ENCODE data around the gene KCND3. TPM values are rescaled to one million over a fixed set of nuclear protein-coding genes. Genes with fewer than 3 reads are reported as not detected.

Gene KCND3
- total and polyA plus RNA-seq, 7 experiments from 2014 or later, result 0.05 to 0.17 TPM; not detected in 5

DNA sequence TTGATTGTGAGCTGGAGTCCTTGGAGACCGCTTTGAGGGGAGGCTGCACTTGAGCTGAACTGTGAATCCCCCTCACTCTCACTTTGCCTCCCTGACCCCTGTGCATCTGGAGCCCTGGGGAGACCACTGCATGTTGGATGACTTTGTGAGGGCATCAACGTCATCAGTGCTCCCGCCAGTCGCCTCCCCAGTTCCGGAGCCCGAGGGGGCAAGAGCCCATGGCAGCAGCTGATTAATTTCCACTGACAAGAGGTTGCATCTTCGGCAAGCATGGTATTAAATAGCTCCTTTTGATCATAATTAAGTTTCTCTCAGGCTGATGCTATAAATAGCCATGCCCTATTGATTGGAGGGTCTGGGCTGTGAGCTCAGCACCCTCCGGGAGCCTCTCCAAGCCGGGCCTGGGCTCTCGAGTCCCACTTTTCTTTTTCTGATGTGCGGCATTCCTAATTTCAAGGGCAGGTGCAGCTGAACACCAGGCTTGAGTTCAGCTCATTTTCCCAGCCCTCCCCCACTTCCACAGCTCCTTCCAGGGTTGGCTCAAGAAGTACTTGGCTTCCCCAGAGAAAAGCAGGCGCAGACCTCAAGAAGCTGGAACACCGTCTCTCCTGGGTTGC, 33.2 kb downstream of the KCND3 start:
- ChIA-PET POLR2A (no interaction called here), CTCF (no interaction called here)
- intact Hi-C loops (cut with micrococcal nuclease), result no loop called here
- Mint-ChIP-seq H3K36me3 (no peaks in the 10 kb centered on the region), H3K27me3 (peaks cover 9 to 50% (median 43%) of the 10 kb centered on the region in 5 donors), H3K4me1 (no peaks in the 10 kb centered on the region), H3K27ac (no peak overlapping the region), H3K4me3 (no peak overlapping the region), H3K9me3 (no peaks in the 10 kb centered on the region)
- Histone ChIP-seq H3K27me3 (ENCODE audit: control insufficient read depth in 2 of 2, insufficient read depth in 2 of 2, low read length in 2 of 2) (no peaks in the 10 kb centered on the region), H3K4me1 (ENCODE audit: control insufficient read depth in 2 of 2, insufficient read depth in 2 of 2, low read length in 2 of 2) (no peaks in the 10 kb centered on the region), H3K9me3 (ENCODE audit: control insufficient read depth in 2 of 3, low read length in 3 of 3) (no peaks in the 10 kb centered on the region), H3K36me3 (ENCODE audit: control insufficient read depth in 2 of 3, insufficient read depth in 3 of 3, low read length in 3 of 3) (no peaks in the 10 kb centered on the region), H3K4me3 (ENCODE audit: low read length) (no peak overlapping the region), H3K27ac (ENCODE audit: low read depth, low read length) (no peak overlapping the region)
- ATAC-seq (no peak), DNase-seq (no peak)

DNA sequence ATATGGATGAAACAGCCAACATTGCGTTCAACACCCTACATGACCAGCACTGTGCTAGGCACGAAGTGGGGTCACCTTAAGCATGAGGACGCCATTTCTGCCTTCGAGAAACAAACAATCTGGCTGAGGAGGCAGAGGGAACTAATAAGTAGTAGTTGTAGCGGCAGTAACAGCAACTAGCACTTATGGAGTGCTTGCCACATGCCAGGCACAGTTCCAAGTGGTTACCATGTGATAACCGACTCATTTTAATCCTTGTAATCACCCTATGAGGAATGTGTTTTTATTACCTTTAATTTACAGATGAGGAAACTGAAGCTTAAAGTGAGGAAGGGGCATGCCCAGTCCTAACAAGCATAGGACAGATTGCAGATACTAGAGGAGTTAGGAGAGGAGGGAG, 33.7 kb downstream of the KCND3 start:
- Histone ChIP-seq H3K9me3 (ENCODE audit: control insufficient read depth in 2 of 3, low read length in 3 of 3) (no peaks in the 10 kb centered on the region), H3K27ac (ENCODE audit: low read depth, low read length) (no peak overlapping the region), H3K27me3 (ENCODE audit: control insufficient read depth in 2 of 2, insufficient read depth in 2 of 2, low read length in 2 of 2) (no peaks in the 10 kb centered on the region), H3K4me3 (ENCODE audit: low read length) (no peak overlapping the region), H3K4me1 (ENCODE audit: control insufficient read depth in 2 of 2, insufficient read depth in 2 of 2, low read length in 2 of 2) (no peaks in the 10 kb centered on the region), H3K36me3 (ENCODE audit: control insufficient read depth in 2 of 3, insufficient read depth in 3 of 3, low read length in 3 of 3) (no peaks in the 10 kb centered on the region)
- peaks cover 9 to 47% (median 43%) of the 10 kb centered on the region in 5 donors for H3K27me3 Mint-ChIP-seq
- DNase-seq (no peak), ATAC-seq (no peak)
- CTCF ChIA-PET, result no interaction called here
- H3K9me3 Mint-ChIP-seq, result no peaks in the 10 kb centered on the region
- POLR2A ChIA-PET, result no interaction called here
- no peak overlapping the region for H3K4me3 Mint-ChIP-seq
- H3K4me1 Mint-ChIP-seq, result no peaks in the 10 kb centered on the region
- H3K27ac Mint-ChIP-seq, result no peak overlapping the region
- H3K36me3 Mint-ChIP-seq, result no peaks in the 10 kb centered on the region
- intact Hi-C loops (cut with micrococcal nuclease), result no loop called here

DNA sequence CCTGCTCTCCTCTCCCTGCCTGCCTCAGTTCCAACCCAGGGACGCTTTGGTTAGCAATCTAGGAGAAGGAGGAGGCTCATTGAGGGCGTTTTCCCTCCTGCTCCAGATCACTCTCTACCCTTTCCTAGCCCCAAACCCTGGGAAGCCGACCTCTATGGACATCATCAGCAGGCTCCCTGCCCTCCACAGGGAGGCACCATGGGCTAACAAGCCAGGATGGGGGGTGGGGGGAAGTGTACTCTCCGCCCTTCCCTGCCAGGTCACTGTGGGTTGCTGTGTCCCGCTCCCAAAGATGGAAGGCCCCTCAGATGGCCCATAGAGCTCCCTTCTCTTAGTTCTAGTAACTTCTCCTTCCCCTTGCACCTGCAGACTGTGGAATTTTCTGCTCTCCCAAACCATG, 35.7 kb downstream of the KCND3 start:
- intact Hi-C loops (cut with micrococcal nuclease), result no loop called here
- no peaks in the 10 kb centered on the region for H3K27me3 ChIP-seq (ENCODE audit: control insufficient read depth in 2 of 2, insufficient read depth in 2 of 2, low read length in 2 of 2)
- no peaks in the 10 kb centered on the region for H3K9me3 ChIP-seq (ENCODE audit: control insufficient read depth in 2 of 3, low read length in 3 of 3)
- ChIA-PET POLR2A (no interaction called here), CTCF (no interaction called here)
- Mint-ChIP-seq H3K4me3 (no peak overlapping the region), H3K9me3 (no peaks in the 10 kb centered on the region), H3K27me3 (peaks cover 12 to 41% (median 32%) of the 10 kb centered on the region in 5 donors), H3K27ac (no peak overlapping the region), H3K4me1 (peaks cover 0 to 8% (median 3%) of the 10 kb centered on the region in 7 donors), H3K36me3 (no peaks in the 10 kb centered on the region)
- no peak overlapping the region for H3K4me3 ChIP-seq (ENCODE audit: low read length)
- no peaks in the 10 kb centered on the region for H3K36me3 ChIP-seq (ENCODE audit: control insufficient read depth in 2 of 3, insufficient read depth in 3 of 3, low read length in 3 of 3)
- no peak overlapping the region for H3K27ac ChIP-seq (ENCODE audit: low read depth, low read length)
- no peak for DNase-seq
- no peaks in the 10 kb centered on the region for H3K4me1 ChIP-seq (ENCODE audit: control insufficient read depth in 2 of 2, insufficient read depth in 2 of 2, low read length in 2 of 2)
- ATAC-seq, result no peak

DNA sequence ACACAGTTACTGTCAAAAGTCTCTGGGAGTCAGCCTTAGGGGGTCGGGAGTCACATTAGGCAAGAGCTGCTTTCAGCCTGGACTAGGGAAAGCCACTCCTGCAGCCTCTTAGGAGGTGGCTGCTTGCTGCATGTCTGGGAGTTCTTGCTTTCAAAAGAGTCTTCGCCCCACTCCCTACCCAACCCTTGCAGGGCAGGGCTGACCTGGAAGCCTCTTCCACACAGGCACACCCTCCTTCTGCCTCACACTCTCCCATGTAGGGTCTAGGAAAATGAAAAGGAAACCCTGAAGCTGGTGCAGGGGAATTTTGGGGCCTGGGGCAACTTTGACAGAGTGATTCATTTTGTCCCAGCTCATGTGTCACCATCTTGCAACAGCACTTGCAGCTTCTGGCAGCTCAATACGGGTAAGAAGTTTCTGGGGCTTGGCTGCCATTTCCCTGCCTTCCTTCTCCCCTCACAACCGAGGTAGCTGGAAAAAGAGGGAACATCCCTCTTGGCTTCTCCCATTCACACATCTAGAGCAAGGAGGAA, 37.3 kb downstream of the KCND3 start:
- no peak for DNase-seq
- no peaks in the 10 kb centered on the region for H3K4me1 ChIP-seq (ENCODE audit: control insufficient read depth in 2 of 2, insufficient read depth in 2 of 2, low read length in 2 of 2)
- no peak overlapping the region for H3K27ac ChIP-seq (ENCODE audit: low read depth, low read length)
- ChIA-PET CTCF (no interaction called here), POLR2A (no interaction called here)
- no peaks in the 10 kb centered on the region for H3K9me3 ChIP-seq (ENCODE audit: control insufficient read depth in 2 of 3, low read length in 3 of 3)
- Mint-ChIP-seq H3K27me3 (peaks cover 12 to 42% (median 34%) of the 10 kb centered on the region in 5 donors), H3K4me1 (peaks cover 0 to 12% (median 7%) of the 10 kb centered on the region in 7 donors), H3K27ac (no peak overlapping the region), H3K36me3 (no peaks in the 10 kb centered on the region), H3K9me3 (no peaks in the 10 kb centered on the region), H3K4me3 (no peak overlapping the region)
- no peak overlapping the region for H3K4me3 ChIP-seq (ENCODE audit: low read length)
- ATAC-seq, result no peak
- H3K27me3 ChIP-seq (ENCODE audit: control insufficient read depth in 2 of 2, insufficient read depth in 2 of 2, low read length in 2 of 2), result no peaks in the 10 kb centered on the region
- no peaks in the 10 kb centered on the region for H3K36me3 ChIP-seq (ENCODE audit: control insufficient read depth in 2 of 3, insufficient read depth in 3 of 3, low read length in 3 of 3)
- intact Hi-C loops (cut with micrococcal nuclease), result no loop called here

DNA sequence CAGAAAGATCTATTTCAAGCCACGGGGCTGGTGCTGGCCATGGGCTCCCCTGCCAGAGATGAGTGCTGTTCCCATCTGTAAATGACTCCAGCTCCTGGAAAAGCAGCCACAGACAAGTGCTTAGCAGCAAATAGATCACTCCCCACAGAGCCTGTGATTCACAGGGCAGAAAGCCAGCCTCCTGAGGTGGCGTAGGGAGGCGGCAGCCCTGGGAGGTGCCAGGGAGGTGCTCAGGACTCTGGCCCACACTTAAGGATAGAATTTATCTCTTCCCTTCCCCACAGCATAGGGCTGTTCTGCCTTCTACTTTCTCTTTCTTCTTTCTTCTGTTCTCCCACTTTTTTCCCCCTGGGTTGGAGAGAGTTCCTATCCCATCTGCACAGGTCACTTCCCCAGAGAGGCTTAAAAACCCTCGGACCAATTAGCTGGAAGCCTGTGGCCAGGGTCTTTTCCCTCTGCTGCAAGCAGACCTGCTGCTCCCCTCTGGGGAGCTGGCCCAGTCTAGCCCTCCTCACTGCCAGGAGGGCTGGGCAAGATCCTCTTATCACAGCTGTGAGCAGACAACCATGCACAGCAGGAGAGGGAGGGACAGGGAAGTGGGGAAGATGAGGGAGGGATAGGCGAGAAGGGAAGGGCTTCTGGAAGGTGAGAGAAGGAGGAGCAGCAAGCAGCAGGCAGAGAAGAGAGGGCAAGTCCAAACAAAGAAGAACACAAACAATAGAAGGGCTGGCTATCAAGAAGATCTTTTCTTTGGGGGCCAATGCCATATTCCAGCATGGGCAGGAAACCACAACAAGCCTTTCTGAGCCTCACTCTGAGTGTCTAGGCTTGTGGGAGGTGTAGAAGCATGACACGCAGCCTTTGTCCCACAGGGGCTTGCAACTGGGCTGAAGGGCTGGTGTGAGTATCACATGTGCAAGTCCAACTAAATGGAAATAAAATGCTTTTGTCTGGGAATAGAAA, 41.0 kb downstream of the KCND3 start:
- Histone ChIP-seq H3K4me3 (ENCODE audit: low read length) (no peak overlapping the region), H3K9me3 (ENCODE audit: control insufficient read depth in 2 of 3, low read length in 3 of 3) (no peaks in the 10 kb centered on the region), H3K4me1 (ENCODE audit: control insufficient read depth in 2 of 2, insufficient read depth in 2 of 2, low read length in 2 of 2) (no peaks in the 10 kb centered on the region), H3K27me3 (ENCODE audit: control insufficient read depth in 2 of 2, insufficient read depth in 2 of 2, low read length in 2 of 2) (no peaks in the 10 kb centered on the region), H3K36me3 (ENCODE audit: control insufficient read depth in 2 of 3, insufficient read depth in 3 of 3, low read length in 3 of 3) (no peaks in the 10 kb centered on the region), H3K27ac (ENCODE audit: low read depth, low read length) (no peak overlapping the region)
- Mint-ChIP-seq H3K9me3 (no peaks in the 10 kb centered on the region), H3K27me3 (peaks cover 12 to 29% (median 23%) of the 10 kb centered on the region in 5 donors), H3K36me3 (no peaks in the 10 kb centered on the region), H3K27ac (no peak overlapping the region), H3K4me3 (no peak overlapping the region), H3K4me1 (peaks cover 0 to 12% (median 7%) of the 10 kb centered on the region in 7 donors)
- ChIA-PET POLR2A (no interaction called here), CTCF (no interaction called here)
- ATAC-seq, result no peak
- intact Hi-C loops (cut with micrococcal nuclease), result no loop called here
- DNase-seq, result no peak

DNA sequence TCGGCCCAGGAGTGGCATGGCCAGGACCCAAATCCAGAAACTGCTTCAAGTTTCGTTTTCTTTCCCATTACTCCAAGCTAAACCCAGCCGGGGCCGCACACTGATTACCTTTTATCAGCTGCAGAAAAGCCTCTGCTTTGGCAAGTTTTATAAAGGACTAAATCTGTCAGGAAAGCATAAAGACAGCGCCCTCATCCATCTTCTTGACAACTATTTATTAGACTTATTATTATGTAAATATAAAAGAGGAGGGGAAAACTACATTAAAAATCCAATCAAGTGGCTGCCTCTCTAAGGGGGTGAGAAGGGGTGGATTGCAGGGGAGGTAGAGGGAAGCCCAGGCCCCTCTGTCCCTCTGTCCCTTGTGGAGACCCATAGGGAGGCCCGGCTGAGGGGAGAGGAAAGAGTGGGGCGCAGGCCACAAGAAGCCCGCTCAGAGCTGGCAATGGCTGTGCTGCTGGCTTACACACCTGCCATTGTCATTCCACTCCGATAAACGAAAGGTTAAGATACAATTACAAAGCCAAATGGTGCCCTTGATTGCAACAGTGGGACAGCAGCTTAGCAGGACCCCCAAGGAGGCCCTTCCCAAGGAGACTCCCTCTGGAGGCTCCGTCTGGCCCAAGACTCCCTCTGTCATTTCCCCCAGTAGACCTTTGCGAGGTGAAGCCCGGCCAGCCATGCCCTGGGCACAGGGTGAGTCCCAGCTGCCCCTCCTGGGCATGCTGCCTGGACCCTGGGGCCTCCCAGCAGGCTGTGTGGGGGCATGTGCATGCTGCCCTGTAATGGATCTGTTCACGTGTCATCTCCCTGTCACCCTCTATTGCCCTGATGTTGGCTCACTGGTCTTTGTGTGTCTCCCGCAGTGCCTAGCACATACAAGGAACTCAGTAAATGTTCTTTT, 45.4 kb downstream of the KCND3 start:
- Histone ChIP-seq H3K4me3 (ENCODE audit: low read length) (no peak overlapping the region), H3K27me3 (ENCODE audit: control insufficient read depth in 2 of 2, insufficient read depth in 2 of 2, low read length in 2 of 2) (no peaks in the 10 kb centered on the region), H3K27ac (ENCODE audit: low read depth, low read length) (no peak overlapping the region), H3K36me3 (ENCODE audit: control insufficient read depth in 2 of 3, insufficient read depth in 3 of 3, low read length in 3 of 3) (no peaks in the 10 kb centered on the region), H3K9me3 (ENCODE audit: control insufficient read depth in 2 of 3, low read length in 3 of 3) (no peaks in the 10 kb centered on the region), H3K4me1 (ENCODE audit: control insufficient read depth in 2 of 2, insufficient read depth in 2 of 2, low read length in 2 of 2) (no peaks in the 10 kb centered on the region)
- ChIA-PET POLR2A (no interaction called here), CTCF (no interaction called here)
- peaks cover 4 to 18% (median 7%) of the 10 kb centered on the region in 5 donors for H3K27me3 Mint-ChIP-seq
- no peak overlapping the region for H3K27ac Mint-ChIP-seq
- H3K4me1 Mint-ChIP-seq, result peaks cover 0 to 8% (median 6%) of the 10 kb centered on the region in 7 donors
- no peak for DNase-seq
- no peaks in the 10 kb centered on the region for H3K36me3 Mint-ChIP-seq
- no peak overlapping the region for H3K4me3 Mint-ChIP-seq
- peaks cover 0 to 2% (median 0%) of the 10 kb centered on the region in 11 donors for H3K9me3 Mint-ChIP-seq
- intact Hi-C loops (cut with micrococcal nuclease), result no loop called here
- no peak for ATAC-seq

Data from naive thymus-derived CD4-positive, alpha-beta T cell (primary cell).